ENCODE data around the gene SNRNP200. TPM values are rescaled to one million over a fixed set of nuclear protein-coding genes. Genes with fewer than 3 reads are reported as not detected.

The SNRNP200 gene
- total and polyA plus RNA-seq, 4 donors, result 65.9 to 106 (median 88.0) TPM

DNA sequence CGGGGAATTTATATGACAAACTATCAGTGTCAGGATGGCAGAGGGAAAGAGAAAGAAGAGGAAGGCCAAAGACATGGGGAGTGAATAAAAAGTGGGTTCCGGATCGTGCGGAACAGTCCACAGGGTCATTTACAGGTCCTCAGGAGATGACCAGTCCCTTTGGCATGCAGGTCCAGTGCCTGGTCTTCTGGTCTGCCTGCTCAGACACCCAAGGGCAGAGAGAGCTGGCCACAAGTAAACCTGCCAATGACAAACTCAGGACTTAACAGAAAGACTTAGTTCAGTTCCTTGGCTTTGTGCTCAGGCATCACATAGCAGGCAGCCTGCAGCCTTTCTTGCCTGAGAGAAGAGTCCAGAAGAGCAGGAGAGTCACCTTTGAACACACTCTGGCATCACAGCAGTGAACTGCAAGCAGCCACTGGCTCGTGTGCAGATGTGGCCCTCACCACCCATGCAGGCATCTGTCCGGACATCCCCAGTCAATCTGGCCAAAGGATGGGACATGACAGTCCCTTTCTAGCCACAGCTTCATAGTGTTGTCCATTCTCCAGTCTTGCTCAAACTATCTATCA lies 53.5 kb downstream of the SNRNP200 start:
- peak; percentile 80 to 90 (median 89) for DNase-seq
- Histone ChIP-seq H3K36me3 (ENCODE audit: control insufficient read depth in 4 of 4, insufficient read depth in 4 of 4, low read length in 4 of 4) (peaks cover 0 to 42% (median 21%) of the 10 kb centered on the region in 4 donors), H3K4me3 (no peak overlapping the region), H3K9ac (ENCODE audit: insufficient read depth in 1 of 2, low read length in 2 of 2) (peak overlapping the region in 1 of 2 donors; percentile 19), H3K27me3 (ENCODE audit: control insufficient read depth in 3 of 3, insufficient read depth in 3 of 3, low read length in 2 of 3) (no peaks in the 10 kb centered on the region), H3K4me1 (ENCODE audit: control insufficient read depth in 5 of 5, insufficient read depth in 5 of 5, low read length in 5 of 5) (peaks cover 0 to 12% (median 5%) of the 10 kb centered on the region in 5 donors), H3K9me3 (ENCODE audit: control insufficient read depth in 4 of 4, insufficient read depth in 3 of 4, low read length in 3 of 4) (no peaks in the 10 kb centered on the region), H3K27ac (ENCODE audit: low read depth in 1 of 2, low read length in 1 of 2) (peak overlapping the region; percentile 40 to 47)
- peak; percentile 83 for ATAC-seq (ENCODE audit: insufficient read depth, low FRiP score)
- TF ChIP-seq, protein P1, sequence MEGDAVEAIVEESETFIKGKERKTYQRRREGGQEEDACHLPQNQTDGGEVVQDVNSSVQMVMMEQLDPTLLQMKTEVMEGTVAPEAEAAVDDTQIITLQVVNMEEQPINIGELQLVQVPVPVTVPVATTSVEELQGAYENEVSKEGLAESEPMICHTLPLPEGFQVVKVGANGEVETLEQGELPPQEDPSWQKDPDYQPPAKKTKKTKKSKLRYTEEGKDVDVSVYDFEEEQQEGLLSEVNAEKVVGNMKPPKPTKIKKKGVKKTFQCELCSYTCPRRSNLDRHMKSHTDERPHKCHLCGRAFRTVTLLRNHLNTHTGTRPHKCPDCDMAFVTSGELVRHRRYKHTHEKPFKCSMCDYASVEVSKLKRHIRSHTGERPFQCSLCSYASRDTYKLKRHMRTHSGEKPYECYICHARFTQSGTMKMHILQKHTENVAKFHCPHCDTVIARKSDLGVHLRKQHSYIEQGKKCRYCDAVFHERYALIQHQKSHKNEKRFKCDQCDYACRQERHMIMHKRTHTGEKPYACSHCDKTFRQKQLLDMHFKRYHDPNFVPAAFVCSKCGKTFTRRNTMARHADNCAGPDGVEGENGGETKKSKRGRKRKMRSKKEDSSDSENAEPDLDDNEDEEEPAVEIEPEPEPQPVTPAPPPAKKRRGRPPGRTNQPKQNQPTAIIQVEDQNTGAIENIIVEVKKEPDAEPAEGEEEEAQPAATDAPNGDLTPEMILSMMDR (IDR thresholded peaks at IDR 0.05; ENCODE audit: control extremely low read depth, extremely low read depth), result no peak
- WGBS, 2 donors, result 71 to 78% methylated on average over 6 of the region's 6 CpGs

GRCh38 chr2:96250188-96250587 lies 55.2 kb downstream of the SNRNP200 start:
- peak overlapping the region in 1 of 2 donors; percentile 15 for H3K27ac ChIP-seq (ENCODE audit: low read depth in 1 of 2, low read length in 1 of 2)
- no peak overlapping the region for H3K4me3 ChIP-seq
- H3K36me3 ChIP-seq (ENCODE audit: control insufficient read depth in 4 of 4, insufficient read depth in 4 of 4, low read length in 4 of 4), result peaks cover 0 to 40% (median 23%) of the 10 kb centered on the region in 4 donors
- DNase-seq, result no peak
- peaks cover 0 to 12% (median 6%) of the 10 kb centered on the region in 5 donors for H3K4me1 ChIP-seq (ENCODE audit: control insufficient read depth in 5 of 5, insufficient read depth in 5 of 5, low read length in 5 of 5)
- 92 to 96% methylated on average over 6 of the region's 6 CpGs for WGBS, 2 donors
- H3K9me3 ChIP-seq (ENCODE audit: control insufficient read depth in 4 of 4, insufficient read depth in 3 of 4, low read length in 3 of 4), result no peaks in the 10 kb centered on the region
- H3K9ac ChIP-seq (ENCODE audit: insufficient read depth in 1 of 2, low read length in 2 of 2), result no peak overlapping the region
- H3K27me3 ChIP-seq (ENCODE audit: control insufficient read depth in 3 of 3, insufficient read depth in 3 of 3, low read length in 2 of 3), result no peaks in the 10 kb centered on the region
- TF ChIP-seq, protein P1 (IDR thresholded peaks at IDR 0.05; ENCODE audit: control extremely low read depth, extremely low read depth), result no peak
- ATAC-seq (ENCODE audit: insufficient read depth, low FRiP score), result no peak

DNA sequence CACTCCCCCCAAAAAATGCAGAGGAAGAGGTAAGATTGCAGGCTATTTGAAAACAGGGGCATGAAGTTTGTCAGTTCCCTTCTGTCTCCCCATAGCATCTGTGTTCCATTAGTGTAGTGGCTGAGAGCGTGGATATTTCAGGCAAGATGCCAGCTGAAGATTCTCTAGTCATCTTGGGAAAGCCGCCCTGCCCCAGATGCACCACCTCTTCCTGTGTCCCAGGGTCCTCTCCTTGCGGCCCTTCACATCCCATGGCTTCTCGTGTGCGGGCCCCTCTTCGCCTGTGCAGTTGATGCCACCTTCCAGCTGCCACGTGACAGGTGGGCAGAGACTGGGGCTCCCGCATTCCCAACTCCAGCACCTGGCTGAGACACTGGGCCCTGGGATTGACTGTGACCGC lies 55.7 kb downstream of the SNRNP200 start:
- Histone ChIP-seq H3K4me1 (ENCODE audit: control insufficient read depth in 5 of 5, insufficient read depth in 5 of 5, low read length in 5 of 5) (peaks cover 0 to 12% (median 6%) of the 10 kb centered on the region in 5 donors), H3K4me3 (no peak overlapping the region)
- TF ChIP-seq, protein P1 (IDR thresholded peaks at IDR 0.05; ENCODE audit: control extremely low read depth, extremely low read depth), result no peak

More for the DNA sequence above, 55.7 kb downstream of the SNRNP200 start:
- no peak overlapping the region for H3K9ac ChIP-seq (ENCODE audit: insufficient read depth in 1 of 2, low read length in 2 of 2)
- no peaks in the 10 kb centered on the region for H3K27me3 ChIP-seq (ENCODE audit: control insufficient read depth in 3 of 3, insufficient read depth in 3 of 3, low read length in 2 of 3)
- H3K27ac ChIP-seq (ENCODE audit: low read depth in 1 of 2, low read length in 1 of 2), result peak overlapping the region in 1 of 2 donors; percentile 2
- H3K9me3 ChIP-seq (ENCODE audit: control insufficient read depth in 4 of 4, insufficient read depth in 3 of 4, low read length in 3 of 4), result no peaks in the 10 kb centered on the region
- DNase-seq (peak in 1 of 3 donors; percentile 39), ATAC-seq (ENCODE audit: insufficient read depth, low FRiP score) (no peak)
- WGBS, 2 donors, result 86 to 89% methylated on average over 9 of the region's 9 CpGs
- H3K36me3 ChIP-seq (ENCODE audit: control insufficient read depth in 4 of 4, insufficient read depth in 4 of 4, low read length in 4 of 4), result peaks cover 0 to 36% (median 23%) of the 10 kb centered on the region in 4 donors
